Thoracic aorta (tissue), 2 donors: ENCODE measurements around the gene NUP160. TPM values are rescaled to one million over a fixed set of nuclear protein-coding genes. Genes with fewer than 3 reads are reported as not detected.

Experiments used
- ATAC-seq: fragments of 150-250 bp; one replicate; pipeline ENCODE4 v1.8.0; 2017; ENCODE audit warnings: low read depth; ENCODE audit not compliant: insufficient number of reproducible peaks, low FRiP score
- DNase-seq: peaks from one replicate; pipeline ENCODE4 v3.0.0-alpha.2; 2020; ENCODE audit warnings: low spot score
- H3K27ac ChIP-seq, 2 donors: fragments of 200-600 bp; sonication (generic); 1 replicate in 1 of 2; 2 replicates in 1 of 2; pipeline ENCODE4 v1.5.1; 2016; ENCODE audit warnings: mild to moderate bottlenecking in 2 of 2, moderate library complexity in 2 of 2
- H3K27me3 ChIP-seq: fragments of 200-600 bp; sonication (generic); replicated peaks from 2 replicates; pipeline ENCODE4 v1.6.0; 2016; ENCODE audit warnings: mild to moderate bottlenecking; ENCODE audit not compliant: insufficient read depth
- H3K36me3 ChIP-seq: fragments of 200-600 bp; sonication (generic); one replicate; pipeline ENCODE4 v1.5.1; 2016
- H3K4me1 ChIP-seq, 2 donors: fragments of 200-600 bp; sonication (generic); 1 replicate in 1 of 2; 2 replicates in 1 of 2; pipeline versions ENCODE4 v1.5.1 to v1.6.0; 2016; ENCODE audit warnings: low read depth in 2 of 2, mild to moderate bottlenecking in 1 of 2; ENCODE audit not compliant: control insufficient read depth in 1 of 2
- H3K4me3 ChIP-seq: fragments of 200-600 bp; sonication (generic); 2 replicates; pipeline ENCODE4 v1.5.1; 2016; ENCODE audit warnings: mild to moderate bottlenecking
- H3K9me3 ChIP-seq: fragments of 200-600 bp; sonication (generic); 2 replicates; pipeline ENCODE4 v1.5.1; 2016
- CTCF ChIP-seq: fragments of 200-600 bp; sonication (generic); IDR thresholded peaks from one replicate; pipeline ENCODE4 v1.5.1; 2019; ENCODE audit warnings: antibody characterized with exemption
- total RNA-seq, 2 donors: library from RNA; depleted of rRNA; stranded (reverse); fragments of >200 nt; gene quantifications; one replicate each; pipeline versions ENCODE4 v1.1.0 to v1.2.3, GENCODE V29; 2016

The NUP160 gene
- total RNA-seq, 2 donors from 2014 or later, result 22.2 to 40.8 TPM

GRCh38 chr11:47731475-47731874 lies 116.7 kb downstream of the NUP160 start:
- peaks cover 86% of the 10 kb centered on the region for H3K36me3 ChIP-seq
- no peak for ATAC-seq
- no peak for TF ChIP-seq CTCF
- no peaks in the 10 kb centered on the region for H3K4me1 ChIP-seq
- no peaks in the 10 kb centered on the region for H3K27me3 ChIP-seq
- H3K9me3 ChIP-seq, result no peaks in the 10 kb centered on the region
- no peak overlapping the region for H3K4me3 ChIP-seq
- DNase-seq, result no peak
- no peak overlapping the region for H3K27ac ChIP-seq

Other genes with a start within 250 kb of the NUP160 start
- gene MTCH2, start 205.8 kb downstream of the NUP160 start, total RNA-seq, result 10 to 100 TPM; 21.9 to 47.8 TPM
- under 1 TPM in 1 of 2 donors, not detected in 1; 0.95 TPM for gene AGBL2, start 133.0 kb downstream of the NUP160 start, total RNA-seq
- 100 to 1,000 TPM; 188 to 238 TPM for gene FNBP4, start 81.0 kb downstream of the NUP160 start, total RNA-seq
- gene PTPRJ, start 132.2 kb upstream of the NUP160 start, total RNA-seq, result 10 to 100 TPM; 20.4 to 20.9 TPM